WERI-Rb-1 (cell line): ENCODE measurements around the gene CENPM.

Source experiments
- DNase-seq: peaks from one replicate; pipeline ENCODE4 v3.0.0-alpha.2; 2020
- H3K27ac ChIP-seq: fragments of 250-450 bp; sonication (Bioruptor Pico); 2 replicates; pipeline ENCODE4 v1.5.1; 2020; ENCODE audit warnings: mild to moderate bottlenecking, moderate library complexity
- H3K27me3 ChIP-seq: fragments of 250-450 bp; sonication (Bioruptor Pico); 2 replicates; pipeline ENCODE4 v1.5.1; 2021; ENCODE audit warnings: mild to moderate bottlenecking, low read depth, moderate library complexity; ENCODE audit not compliant: insufficient read depth, severe bottlenecking
- H3K36me3 ChIP-seq: fragments of 250-450 bp; sonication (Bioruptor Pico); 2 replicates; pipeline ENCODE4 v1.5.1; 2020; ENCODE audit warnings: mild to moderate bottlenecking, moderate library complexity
- H3K4me3 ChIP-seq: 2 replicates; pipeline ENCODE4 v1.5.1; 2011; ENCODE audit warnings: low read depth, mild to moderate bottlenecking, control low read depth, low read length
- H3K9me3 ChIP-seq: fragments of 250-450 bp; sonication (Bioruptor Pico); 2 replicates; pipeline ENCODE4 v1.5.1; 2021; ENCODE audit warnings: mild to moderate bottlenecking, moderate library complexity; ENCODE audit not compliant: severe bottlenecking
- CTCF ChIP-seq: IDR thresholded peaks from 2 replicates; pipeline ENCODE4 v1.5.1; 2011; ENCODE audit warnings: low read depth, mild to moderate bottlenecking, control low read depth, inconsistent platforms, low read length

CENPM gene

GRCh38 chr22:41983513-41984405 lies 36.8 kb upstream of the CENPM start:
- Histone ChIP-seq H3K4me3 (no peak overlapping the region), H3K27ac (no peak overlapping the region), H3K9me3 (no peaks in the 10 kb centered on the region), H3K36me3 (peaks cover 29% of the 10 kb centered on the region), H3K27me3 (no peaks in the 10 kb centered on the region)
- DNase-seq: no peak
- no peak for TF ChIP-seq CTCF

- no peaks in the 10 kb centered on the region for H3K27me3 ChIP-seq
- DNase-seq: no peak
- H3K9me3 ChIP-seq: no peaks in the 10 kb centered on the region
- no peak overlapping the region for H3K4me3 ChIP-seq
- peaks cover 22% of the 10 kb centered on the region for H3K36me3 ChIP-seq
- TF ChIP-seq CTCF: no peak
- no peak overlapping the region for H3K27ac ChIP-seq
These were observed 35.9 kb upstream of the CENPM start for GRCh38 chr22:41982865-41983264.

GRCh38 chr22:41979423-41980250 lies 32.7 kb upstream of the CENPM start:
- no peaks in the 10 kb centered on the region for H3K27me3 ChIP-seq
- H3K36me3 ChIP-seq: peaks cover 15% of the 10 kb centered on the region
- no peaks in the 10 kb centered on the region for H3K9me3 ChIP-seq
- no peak overlapping the region for H3K4me3 ChIP-seq
- no peak for DNase-seq
- no peak overlapping the region for H3K27ac ChIP-seq
- no peak for TF ChIP-seq CTCF

- Histone ChIP-seq H3K27me3 (no peaks in the 10 kb centered on the region), H3K36me3 (peaks cover 15% of the 10 kb centered on the region), H3K27ac (no peak overlapping the region), H3K9me3 (no peaks in the 10 kb centered on the region), H3K4me3 (no peak overlapping the region)
- TF ChIP-seq CTCF: no peak
- DNase-seq: no peak
These were observed 31.8 kb upstream of the CENPM start for GRCh38 chr22:41978732-41979131.

GRCh38 chr22:41976961-41977566 lies 30.1 kb upstream of the CENPM start:
- Histone ChIP-seq H3K27me3 (no peaks in the 10 kb centered on the region), H3K36me3 (peaks cover 12% of the 10 kb centered on the region), H3K27ac (peak overlapping the region; percentile 67), H3K9me3 (no peaks in the 10 kb centered on the region), H3K4me3 (peak overlapping the region; percentile 73)
- TF ChIP-seq CTCF: no peak
- peak; percentile 55 for DNase-seq
